OCI-LY7 (cell line): ENCODE results near the gene PIK3CB. TPM values are rescaled to one million over a fixed set of nuclear protein-coding genes. Genes with fewer than 3 reads are reported as not detected.
"Not testable (repeated sequence)": the region's sequence is repeated elsewhere in the genome, so short reads cannot be mapped to it uniquely, and the experiment has no call there.

Source experiments
- BruUV-seq: library from RNA; stranded (reverse); fragments of 400-500 nt; replicated peaks from 2 replicates; lab custom pipeline; 2021; lab: Mats Ljungman, UMichigan
- CTCF ChIA-PET: fragments of 300-600 bp; sonication (Branson Sonifier 250); formaldehyde crosslinking; loops from one replicate; lab custom pipeline; 2022; ENCODE audit warnings: antibody characterized with exemption; ENCODE audit not compliant: unreplicated experiment; lab: Charles Lee
- POLR2A ChIA-PET: fragments of 300-600 bp; sonication (Branson Sonifier 250); formaldehyde crosslinking; loops from one replicate; lab custom pipeline; 2022; ENCODE audit warnings: antibody characterized with exemption; lab: Charles Lee
- DNase-seq: peaks from one replicate; pipeline ENCODE4 v3.0.0-alpha.2; 2015; ENCODE audit warnings: low spot score
- H2AFZ ChIP-seq: fragments of 200-600 bp; sonication (generic), shearing (Covaris generic); 2 replicates; pipeline ENCODE4 v1.6.1; 2014; ENCODE audit warnings: mild to moderate bottlenecking, antibody characterized with exemption, low read length, moderate library complexity
- H3K27ac ChIP-seq: fragments of 200-600 bp; sonication (generic); 2 replicates; pipeline ENCODE4 v1.5.1; 2014; ENCODE audit warnings: mixed run types, low read depth, mild to moderate bottlenecking, moderate library complexity, low read length, inconsistent platforms; ENCODE audit not compliant: poor library complexity, severe bottlenecking
- H3K36me3 ChIP-seq: fragments of 200-600 bp; sonication (generic); 2 replicates; pipeline ENCODE4 v1.6.1; 2014; ENCODE audit warnings: mild to moderate bottlenecking, antibody characterized with exemption, low read length, moderate library complexity, mixed read lengths; ENCODE audit not compliant: insufficient read depth
- H3K4me1 ChIP-seq: fragments of 200-600 bp; sonication (generic); 2 replicates; pipeline ENCODE4 v1.5.1; 2014; ENCODE audit warnings: mild to moderate bottlenecking, low read length; ENCODE audit not compliant: insufficient read depth, poor library complexity, severe bottlenecking
- H3K4me2 ChIP-seq: fragments of 200-600 bp; sonication (generic); 2 replicates; pipeline ENCODE4 v1.6.1; 2014; ENCODE audit warnings: mild to moderate bottlenecking, low read length
- H3K4me3 ChIP-seq: fragments of 200-600 bp; sonication (generic); 2 replicates; pipeline ENCODE4 v1.5.1; 2014; ENCODE audit warnings: mild to moderate bottlenecking, low read depth, low read length; ENCODE audit not compliant: poor library complexity, severe bottlenecking
- H3K79me2 ChIP-seq: fragments of 200-600 bp; sonication (generic); 2 replicates; pipeline ENCODE4 v1.6.1; 2016; ENCODE audit warnings: low read depth, mild to moderate bottlenecking, low read length, moderate library complexity, mixed read lengths; ENCODE audit not compliant: insufficient read depth
- H3K9me2 ChIP-seq: fragments of 200-600 bp; sonication (generic); 2 replicates; pipeline ENCODE4 v1.6.1; 2016; ENCODE audit warnings: mild to moderate bottlenecking, low read length, mixed read lengths; ENCODE audit not compliant: insufficient read depth
- H3K9me3 ChIP-seq: fragments of 200-600 bp; sonication (generic); 2 replicates; pipeline ENCODE4 v1.6.1; 2014; ENCODE audit warnings: mild to moderate bottlenecking, mixed run types, low read length, mixed read lengths
- H4K20me1 ChIP-seq: fragments of 200-600 bp; sonication (generic); 2 replicates; pipeline ENCODE4 v1.6.1; 2014; ENCODE audit warnings: mild to moderate bottlenecking, antibody characterized with exemption, low read length, moderate library complexity, mixed read lengths; ENCODE audit not compliant: insufficient read depth
- CTCF ChIP-seq: fragments of 200-600 bp; sonication (generic); conservative IDR thresholded peaks from 2 replicates; pipeline ENCODE4 v1.5.1; 2014; ENCODE audit warnings: mild to moderate bottlenecking, antibody characterized with exemption, low read length, moderate library complexity, mixed read lengths
- EZH2phosphoT487 ChIP-seq: fragments of 200-600 bp; sonication (generic); IDR thresholded peaks from 2 replicates; pipeline ENCODE4 v1.6.1; 2018; ENCODE audit warnings: low read depth, borderline replicate concordance, mild to moderate bottlenecking, mixed run types, antibody characterized with exemption, low read length, moderate library complexity, mixed read lengths
- intact Hi-C: fragments of 100-400 bp; cut with micrococcal nuclease; formaldehyde crosslinking; loops from one replicate; pipeline ENCODE4 v1.10.0; 2022; ENCODE audit not compliant: unreplicated experiment
- total RNA-seq, 2 experiments: library from RNA; depleted of rRNA in 1 of 2; stranded (reverse); fragments of >200 nt in 1 of 2; shearing (Covaris generic) in 1 of 2; gene quantifications; 2 replicates each; pipeline ENCODE4 v1.2.3, GENCODE V29; 2014 to 2022

The PIK3CB gene
- total RNA-seq, 2 experiments from 2014 or later: 8.2 to 23.6 TPM

GRCh38 chr3:138835397-138835757, 649 bp upstream of the PIK3CB start:
- DNase-seq: peak; percentile 17

GRCh38 chr3:138833899-138834595, 681 bp downstream of the PIK3CB start:
- TF ChIP-seq EZH2phosphoT487 (no peak), CTCF (peak; percentile 71)
- Histone ChIP-seq H3K9me3 (no peaks in the 10 kb centered on the region), H3K36me3 (0 out of 2 replicates have a peak, but pooled peaks cover 3% of the 10 kb centered on the region), H3K4me3 (peak overlapping the region; percentile 85), H3K4me1 (peaks cover 16% of the 10 kb centered on the region), H3K79me2 (peaks cover 33% of the 10 kb centered on the region; the same call in 1 of the 2 replicates), H2AFZ (peak overlapping the region; percentile 57), H3K4me2 (peak overlapping the region; percentile 88), H4K20me1 (no peaks in the 10 kb centered on the region), H3K9me2 (no peaks in the 10 kb centered on the region), H3K27ac (peak overlapping the region; percentile 74)
- no TSS peak for BruUV-seq
- peak; percentile 89 for DNase-seq
- ChIA-PET CTCF (interaction anchor here (0.5 to 1.1 kb wide), 2 partner anchors 81 to 102 kb away, joined by 4 read pairs; no protein-coding TSS in a partner anchor), POLR2A (interaction anchor here (0.5 kb wide), 1 partner anchor 19 kb away, joined by 8 read pairs; no protein-coding TSS in a partner anchor)
- intact Hi-C loops: loop anchor here (1.0 to 10.0 kb wide), 3 partner anchors 81 to 239 kb away; partner anchors contain the start of gene CEP70

More at GRCh38 chr3:138835397-138835757, 649 bp upstream of the PIK3CB start:
- Histone ChIP-seq H3K4me2 (peak overlapping the region; percentile 82), H3K79me2 (peaks cover 25% of the 10 kb centered on the region; the same call in 1 of the 2 replicates), H2AFZ (peak overlapping the region; percentile 93), H3K9me3 (no peaks in the 10 kb centered on the region), H3K4me3 (peak overlapping the region; percentile 85), H3K27ac (peak overlapping the region; percentile 74), H4K20me1 (no peaks in the 10 kb centered on the region), H3K4me1 (peaks cover 16% of the 10 kb centered on the region), H3K9me2 (no peaks in the 10 kb centered on the region), H3K36me3 (0 out of 2 replicates have a peak, but pooled peaks cover 3% of the 10 kb centered on the region)
- ChIA-PET POLR2A (interaction anchor here (0.5 to 1.2 kb wide), 3 partner anchors 13 to 139 kb away, joined by 3 to 4 read pairs (median 4); no protein-coding TSS in a partner anchor), CTCF (no interaction called here)
- TF ChIP-seq CTCF (no peak), EZH2phosphoT487 (no peak)
- BruUV-seq: TSS peak; percentile 97
- intact Hi-C loops: loop anchor here (2.0 to 10.0 kb wide), 2 partner anchors 141 to 241 kb away; partner anchors contain the start of gene CEP70

GRCh38 chr3:138832473-138833057, 2.2 kb downstream of the PIK3CB start:
- intact Hi-C loops: loop anchor here (10.0 kb wide), 1 partner anchor 138 kb away; no protein-coding TSS in a partner anchor
- Histone ChIP-seq H3K4me1 (peaks cover 16% of the 10 kb centered on the region), H3K79me2 (peaks cover 42% of the 10 kb centered on the region), H3K4me2 (peak overlapping the region; percentile 88; the same call in 1 of the 2 replicates)
- H3K9me3 ChIP-seq, H3K36me3 ChIP-seq, POLR2A ChIA-PET, DNase-seq, H3K9me2 ChIP-seq, CTCF ChIA-PET, H2AFZ ChIP-seq, BruUV-seq, H3K27ac ChIP-seq, H3K4me3 ChIP-seq, H4K20me1 ChIP-seq: not testable (repeated sequence)
